Transverse colon (tissue), 4 donors: ENCODE data around the gene SOCS3. TPM values are rescaled to one million over a fixed set of nuclear protein-coding genes. Genes with fewer than 3 reads are reported as not detected.

Experiments
- DNase-seq: peaks from one replicate; pipeline ENCODE4 v3.0.0-alpha.2; 2019
- H3K27ac ChIP-seq, 4 donors: fragments of 200-600 bp; sonication (generic); 2 replicates each; pipeline ENCODE4 v1.5.1; 2016 to 2018; ENCODE audit warnings: inconsistent platforms in 4 of 4
- H3K27me3 ChIP-seq: fragments of 200-600 bp; sonication (generic); 2 replicates; pipeline ENCODE4 v1.5.1; 2017; ENCODE audit warnings: inconsistent platforms
- H3K36me3 ChIP-seq, 4 donors: fragments of 200-600 bp; sonication (generic); 2 replicates each; pipeline ENCODE4 v1.5.1; 2017 to 2019; ENCODE audit warnings: inconsistent platforms in 4 of 4
- H3K4me1 ChIP-seq, 4 donors: fragments of 200-600 bp; sonication (generic); 2 replicates each; pipeline ENCODE4 v1.5.1; 2017 to 2020; ENCODE audit warnings: inconsistent platforms in 4 of 4
- H3K4me3 ChIP-seq, 4 donors: fragments of 200-600 bp; sonication (generic); 1 replicate in 1 of 4; 2 replicates in 3 of 4; pipeline versions ENCODE4 v1.5.1 to v1.6.1; 2017 to 2019; ENCODE audit warnings: inconsistent platforms in 4 of 4
- H3K9me3 ChIP-seq, 2 donors: fragments of 200-600 bp; sonication (generic); 2 replicates each; pipeline ENCODE4 v1.5.1; 2017 to 2019; ENCODE audit warnings: inconsistent platforms in 2 of 2
- EP300 ChIP-seq: sonication (generic); formaldehyde crosslinking; IDR thresholded peaks from one replicate; pipeline ENCODE4 v1.6.1; 2017; ENCODE audit warnings: antibody characterized with exemption, low read depth
- POLR2A ChIP-seq: fragments of 450-650 bp; IDR thresholded peaks from one replicate; pipeline ENCODE4 v1.6.1; 2016; ENCODE audit warnings: antibody characterized with exemption, mild to moderate bottlenecking, moderate library complexity
- POLR2AphosphoS5 ChIP-seq, 3 donors: sonication (generic); formaldehyde crosslinking; IDR thresholded peaks; one replicate each; pipeline ENCODE4 v1.6.1; 2016; ENCODE audit warnings: antibody characterized with exemption in 3 of 3
- WGBS, 2 donors: methylation state at CpG; one replicate each; pipeline ENCODE4 v1.1.5; 2018; ENCODE audit warnings: low coverage in 1 of 2; 5-methylcytosine and 5-hydroxymethylcytosine counted together
- in situ Hi-C, 4 donors: fragments of 200-750 bp; cut with MboI; loops; one replicate each; pipeline versions ENCODE4 v1.15.0 to v1.15.1; 2017; ENCODE audit warnings: low sequenced_read_pairs in 3 of 4, low pct_ligation_motif_present in 1 of 4, low pct_unique_long_range_greater_than_20kb in 1 of 4
- intact Hi-C: fragments of 100-400 bp; cut with DNase I; formaldehyde crosslinking; loops from one replicate; pipeline ENCODE4 v1.15.1; 2023; ENCODE audit warnings: low total_unique reads
- total RNA-seq, 4 donors: library from RNA; depleted of rRNA; stranded (reverse); fragments of >200 nt; gene quantifications; one replicate each; pipeline ENCODE4 v1.1.0, GENCODE V29; 2016
- TF ChIP-seq, protein P1 (sequence below), 5 experiments: fragments of 200-600 bp in 3 of 5; fragments of 450-650 bp in 2 of 5; sonication (generic) in 3 of 5; IDR thresholded peaks; 1 replicate in 2 of 5; 2 replicates in 3 of 5; pipeline ENCODE4 v1.5.1; 2016 to 2017; ENCODE audit warnings: antibody characterized with exemption in 5 of 5, inconsistent platforms in 3 of 5, mild to moderate bottlenecking in 2 of 5, moderate library complexity in 1 of 5

Gene SOCS3
- total RNA-seq, 4 donors from 2014 or later, result 22.3 to 230 (median 37.6) TPM

DNA sequence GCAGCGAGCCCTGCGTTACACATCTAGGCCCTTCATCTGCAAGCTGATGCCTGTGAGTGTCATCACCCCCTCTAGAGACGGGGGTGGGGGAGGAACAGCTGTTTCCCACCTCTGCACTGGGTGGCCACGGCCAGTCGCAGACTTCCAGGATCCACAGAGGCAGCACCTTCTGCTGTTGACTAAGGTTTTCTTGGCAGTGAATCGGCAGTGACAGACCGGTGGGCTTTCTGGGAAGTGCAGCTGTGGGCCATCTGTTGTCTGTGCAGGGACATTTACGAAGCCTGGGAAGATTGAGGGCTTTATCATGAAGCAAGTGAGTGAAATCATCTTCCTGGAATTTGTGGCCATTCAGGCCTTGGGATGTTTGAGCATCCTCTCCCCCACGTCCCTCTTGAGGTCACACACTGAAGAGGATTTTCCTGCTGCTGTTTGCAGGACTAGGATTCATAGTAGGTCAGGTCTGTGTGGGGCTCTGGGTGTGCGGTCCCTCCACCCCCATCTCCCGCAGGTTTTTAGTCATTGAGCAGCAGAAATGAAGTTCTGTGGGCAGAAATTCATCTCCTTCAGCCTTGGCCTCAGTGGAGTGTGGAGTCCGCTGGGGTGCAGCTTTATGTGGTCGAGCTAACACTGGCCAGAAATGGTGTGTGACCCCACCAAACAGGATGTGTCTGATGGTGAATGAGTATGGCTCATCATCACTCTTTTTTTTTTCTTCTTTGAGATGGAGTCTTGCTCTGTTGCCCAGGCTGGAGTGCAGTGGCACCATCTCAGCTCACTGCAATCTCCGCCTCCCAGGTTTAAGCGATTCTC, 30.6 kb upstream of the SOCS3 start:
- Histone ChIP-seq H3K9me3 (no peaks in the 10 kb centered on the region), H3K27ac (peak overlapping the region; percentile 43 to 91 (median 79)), H3K36me3 (peaks cover 0 to 4% (median 0%) of the 10 kb centered on the region in 4 donors), H3K4me3 (no peak overlapping the region), H3K27me3 (no peaks in the 10 kb centered on the region), H3K4me1 (peaks cover 20 to 52% (median 26%) of the 10 kb centered on the region in 4 donors)
- intact Hi-C loops, result no loop called here
- 61 to 100% methylated on average over 2 to 15 of the region's 15 CpGs for WGBS, 2 donors
- in situ Hi-C loops, result no loop called here
- TF ChIP-seq POLR2AphosphoS5 (IDR thresholded peaks at IDR 0.05) (peak in 2 of 3 donors; percentile 46 to 68), EP300 (no peak)
- TF ChIP-seq, protein P1, sequence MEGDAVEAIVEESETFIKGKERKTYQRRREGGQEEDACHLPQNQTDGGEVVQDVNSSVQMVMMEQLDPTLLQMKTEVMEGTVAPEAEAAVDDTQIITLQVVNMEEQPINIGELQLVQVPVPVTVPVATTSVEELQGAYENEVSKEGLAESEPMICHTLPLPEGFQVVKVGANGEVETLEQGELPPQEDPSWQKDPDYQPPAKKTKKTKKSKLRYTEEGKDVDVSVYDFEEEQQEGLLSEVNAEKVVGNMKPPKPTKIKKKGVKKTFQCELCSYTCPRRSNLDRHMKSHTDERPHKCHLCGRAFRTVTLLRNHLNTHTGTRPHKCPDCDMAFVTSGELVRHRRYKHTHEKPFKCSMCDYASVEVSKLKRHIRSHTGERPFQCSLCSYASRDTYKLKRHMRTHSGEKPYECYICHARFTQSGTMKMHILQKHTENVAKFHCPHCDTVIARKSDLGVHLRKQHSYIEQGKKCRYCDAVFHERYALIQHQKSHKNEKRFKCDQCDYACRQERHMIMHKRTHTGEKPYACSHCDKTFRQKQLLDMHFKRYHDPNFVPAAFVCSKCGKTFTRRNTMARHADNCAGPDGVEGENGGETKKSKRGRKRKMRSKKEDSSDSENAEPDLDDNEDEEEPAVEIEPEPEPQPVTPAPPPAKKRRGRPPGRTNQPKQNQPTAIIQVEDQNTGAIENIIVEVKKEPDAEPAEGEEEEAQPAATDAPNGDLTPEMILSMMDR (IDR thresholded peaks at IDR 0.05), result no peak
- DNase-seq, result no peak

DNA sequence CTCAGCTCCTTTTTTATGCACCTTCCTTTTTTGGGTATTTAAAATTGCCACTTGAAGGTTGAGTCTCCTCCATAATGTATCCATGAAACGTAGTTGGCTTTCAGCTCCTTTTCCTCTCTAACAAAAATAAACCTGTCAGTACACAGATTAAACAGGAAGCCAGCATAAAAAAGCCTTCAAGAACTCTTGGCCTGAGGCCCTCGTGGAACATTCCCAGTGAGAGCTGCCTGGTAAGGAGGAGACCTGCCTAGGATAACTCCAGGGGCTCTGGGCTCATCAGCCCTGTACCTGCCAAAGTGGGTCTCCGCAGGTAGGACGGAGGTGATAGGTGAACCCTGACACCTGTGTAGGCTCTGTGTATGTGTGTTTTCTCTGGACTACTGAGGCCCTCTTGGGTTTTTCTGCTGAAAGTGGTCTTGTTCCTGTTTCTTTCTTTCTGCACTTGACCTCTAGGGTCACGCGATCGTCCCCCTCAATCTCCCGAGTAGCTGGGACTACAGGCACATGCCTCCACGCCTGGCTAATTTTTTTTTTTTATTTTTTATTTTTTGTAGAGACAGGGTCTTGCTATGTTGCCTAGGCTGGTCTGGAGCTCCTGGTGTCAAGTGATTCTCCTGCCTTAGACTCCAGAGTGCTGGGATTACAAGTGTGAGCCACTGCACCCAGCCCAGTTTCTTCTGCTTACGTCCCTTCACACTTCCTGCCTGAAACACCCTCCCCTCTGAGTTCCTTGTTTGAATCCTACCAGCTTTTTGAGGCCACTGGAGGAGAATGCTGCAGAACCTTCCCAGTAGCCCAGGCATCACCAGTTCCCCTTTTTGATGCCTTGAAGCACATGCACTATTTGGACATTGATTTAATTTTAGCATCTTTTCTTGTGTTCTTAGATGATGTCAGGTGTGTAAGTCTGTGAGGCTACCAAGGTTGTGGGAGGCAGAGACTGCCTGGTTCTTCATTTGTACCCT, 28.4 kb upstream of the SOCS3 start:
- Histone ChIP-seq H3K4me1 (peaks cover 20 to 74% (median 40%) of the 10 kb centered on the region in 4 donors), H3K27me3 (no peaks in the 10 kb centered on the region), H3K27ac (peak overlapping the region; percentile 68 to 91 (median 79)), H3K4me3 (no peak overlapping the region), H3K36me3 (no peaks in the 10 kb centered on the region), H3K9me3 (no peaks in the 10 kb centered on the region)
- TF ChIP-seq POLR2A, result no peak
- TF ChIP-seq, protein P1 (IDR thresholded peaks at IDR 0.05), result no peak
- no peak for TF ChIP-seq POLR2AphosphoS5 (IDR thresholded peaks at IDR 0.05)
- TF ChIP-seq EP300, result no peak
- DNase-seq, result peak; percentile 37
- in situ Hi-C loops (no loop called here), intact Hi-C loops (no loop called here)
- 46 to 67% methylated on average over 1 to 10 of the region's 10 CpGs for WGBS, 2 donors

DNA sequence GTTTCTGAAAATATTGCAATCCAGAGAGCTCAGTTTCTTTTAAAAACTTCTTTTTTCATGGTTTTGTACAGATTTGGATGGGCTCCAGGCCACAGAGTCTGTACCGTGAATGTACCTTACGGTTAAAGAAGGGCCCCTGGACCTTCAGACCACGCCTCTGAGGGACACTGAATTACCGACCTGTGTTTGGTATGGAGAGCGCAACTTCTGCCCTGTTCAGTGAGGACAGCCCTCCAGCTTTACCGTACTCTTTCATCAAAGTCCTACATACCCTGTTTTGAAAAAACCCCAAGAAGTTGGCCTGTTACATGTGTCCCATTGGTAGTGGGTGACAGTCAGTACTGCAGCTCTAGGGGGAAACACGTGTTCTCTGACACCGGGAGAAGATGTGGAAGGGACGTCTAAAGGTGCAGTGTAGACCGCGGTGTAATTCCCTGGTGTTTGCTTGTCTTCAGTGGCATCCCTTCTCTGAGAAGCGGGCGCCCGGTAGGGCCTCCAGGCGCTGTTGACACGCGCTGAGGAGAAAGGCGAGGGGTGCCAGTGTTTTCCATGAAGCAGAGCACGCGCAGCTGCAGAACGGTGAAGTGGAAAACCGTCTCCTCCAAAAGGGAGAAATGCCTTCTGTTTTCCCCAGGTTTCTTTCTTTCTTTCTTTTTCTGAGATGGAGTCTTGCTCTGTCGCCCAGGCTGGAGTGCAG, 24.8 kb upstream of the SOCS3 start:
- DNase-seq, result no peak
- intact Hi-C loops (no loop called here), in situ Hi-C loops (no loop called here)
- H3K27me3 ChIP-seq, result no peaks in the 10 kb centered on the region
- TF ChIP-seq POLR2AphosphoS5 (IDR thresholded peaks at IDR 0.05), result no peak
- TF ChIP-seq EP300, result no peak
- no peak for TF ChIP-seq POLR2A
- TF ChIP-seq, protein P1 (IDR thresholded peaks at IDR 0.05), result no peak
- no peak overlapping the region for H3K4me3 ChIP-seq
- no peaks in the 10 kb centered on the region for H3K9me3 ChIP-seq
- peak overlapping the region; percentile 68 to 91 (median 79) for H3K27ac ChIP-seq
- WGBS, 2 donors, result 83 to 87% methylated on average over 8 to 23 of the region's 23 CpGs
- H3K4me1 ChIP-seq, result peaks cover 33 to 92% (median 65%) of the 10 kb centered on the region in 4 donors
- no peaks in the 10 kb centered on the region for H3K36me3 ChIP-seq
